GM23248 (cell line): ENCODE measurements around the gene ZNF831. TPM values are rescaled to one million over a fixed set of nuclear protein-coding genes. Genes with fewer than 3 reads are reported as not detected.

Experiments used
- DNase-seq: peaks from one replicate; pipeline ENCODE4 v3.0.0-alpha.2; 2015
- H2AFZ ChIP-seq: fragments of 200-600 bp; sonication (generic); 2 replicates; pipeline ENCODE4 v1.6.1; 2016; ENCODE audit warnings: antibody characterized with exemption
- H3F3A ChIP-seq: fragments of 200-600 bp; sonication (generic); 2 replicates; pipeline ENCODE4 v1.6.1; 2016; ENCODE audit warnings: mild to moderate bottlenecking, antibody characterized with exemption, mixed run types; ENCODE audit not compliant: insufficient read depth
- H3K27ac ChIP-seq: fragments of 200-600 bp; sonication (generic); 2 replicates; pipeline ENCODE4 v1.5.1; 2016; ENCODE audit warnings: mild to moderate bottlenecking
- H3K27me3 ChIP-seq: fragments of 200-600 bp; sonication (generic); replicated peaks from 2 replicates; pipeline ENCODE4 v1.6.1; 2016; ENCODE audit warnings: mild to moderate bottlenecking; ENCODE audit not compliant: insufficient read depth
- H3K36me3 ChIP-seq: fragments of 200-600 bp; sonication (generic); 2 replicates; pipeline ENCODE4 v1.6.1; 2016; ENCODE audit warnings: low read depth, mild to moderate bottlenecking
- H3K4me1 ChIP-seq: fragments of 200-600 bp; sonication (generic); 2 replicates; pipeline ENCODE4 v1.6.1; 2016; ENCODE audit warnings: mild to moderate bottlenecking; ENCODE audit not compliant: insufficient read depth
- H3K4me2 ChIP-seq: fragments of 200-600 bp; sonication (generic); one replicate; pipeline ENCODE4 v1.6.1; 2016; ENCODE audit warnings: mild to moderate bottlenecking; ENCODE audit not compliant: unreplicated experiment
- H3K4me3 ChIP-seq: fragments of 200-600 bp; sonication (generic); 2 replicates; pipeline ENCODE4 v1.5.1; 2016; ENCODE audit warnings: mild to moderate bottlenecking
- H3K79me2 ChIP-seq: fragments of 200-600 bp; sonication (generic); 2 replicates; pipeline ENCODE4 v1.6.1; 2016; ENCODE audit warnings: mild to moderate bottlenecking; ENCODE audit not compliant: insufficient read depth
- H3K9ac ChIP-seq: fragments of 200-600 bp; sonication (generic); 2 replicates; pipeline ENCODE4 v1.6.1; 2016; ENCODE audit warnings: mild to moderate bottlenecking
- H3K9me2 ChIP-seq: fragments of 200-600 bp; sonication (generic); 2 replicates; pipeline ENCODE4 v1.6.1; 2016; ENCODE audit warnings: mixed run types, mild to moderate bottlenecking, moderate library complexity; ENCODE audit not compliant: insufficient read depth
- H3K9me3 ChIP-seq: fragments of 200-600 bp; sonication (generic); one replicate; pipeline ENCODE4 v1.6.1; 2017; ENCODE audit warnings: low read depth
- H4K20me1 ChIP-seq: fragments of 200-600 bp; sonication (generic); 2 replicates; pipeline ENCODE4 v1.6.0; 2016; ENCODE audit not compliant: insufficient read depth
- EZH2 ChIP-seq: fragments of 200-600 bp; sonication (generic); IDR thresholded peaks from 2 replicates; pipeline ENCODE4 v1.6.1; 2018; ENCODE audit warnings: antibody characterized with exemption, mild to moderate bottlenecking; ENCODE audit not compliant: insufficient read depth, poor library complexity, severe bottlenecking
- EZH2phosphoT487 ChIP-seq: fragments of 200-600 bp; sonication (generic); IDR thresholded peaks from 2 replicates; pipeline ENCODE4 v1.6.1; 2018; ENCODE audit warnings: antibody characterized with exemption, moderate library complexity, mild to moderate bottlenecking, low read depth; ENCODE audit not compliant: insufficient read depth
- WGBS, 2 experiments: methylation state at CpG; one replicate each; pipeline ENCODE4 v1.1.6; 2015 to 2017; ENCODE audit warnings: low lambda C conversion rate in 2 of 2, low coverage in 1 of 2; ENCODE audit errors: missing lambda C conversion rate in 2 of 2; 5-methylcytosine and 5-hydroxymethylcytosine counted together
- in situ Hi-C: fragments of 300-500 bp; cut with MboI; formaldehyde crosslinking; loops from 2 replicates; pipeline ENCODE4 v1.15.0; 2020
- polyA plus RNA-seq: library from polyadenylated mRNA; unstranded; fragments of >200 nt; fragmentation: Nextera tagmentation; extraction: Ambion mirVana; gene quantifications from 2 replicates; pipeline ENCODE4 v1.2.1, GENCODE V29; 2016
- total RNA-seq: library from RNA; depleted of rRNA; stranded (reverse); fragments of >200 nt; shearing (Covaris generic); gene quantifications from 2 replicates; pipeline ENCODE4 v1.2.3, GENCODE V29; 2014

The ZNF831 gene
- total and polyA plus RNA-seq, 2 experiments from 2014 or later, result not detected

GRCh38 chr20:59175861-59176260 is 12.2 kb downstream of the ZNF831 start:
- no peaks in the 10 kb centered on the region for H3K4me1 ChIP-seq
- no peak overlapping the region for H3K27ac ChIP-seq
- no peak overlapping the region for H3K4me2 ChIP-seq
- TF ChIP-seq EZH2 (no peak), EZH2phosphoT487 (no peak)
- H3F3A ChIP-seq, result no peaks in the 10 kb centered on the region
- DNase-seq, result no peak
- no peak overlapping the region for H2AFZ ChIP-seq
- in situ Hi-C loops, result no loop called here
- no peaks in the 10 kb centered on the region for H3K36me3 ChIP-seq
- H3K79me2 ChIP-seq, result no peaks in the 10 kb centered on the region
- 29 to 40% methylated on average over 2 of the region's 2 CpGs for WGBS, 2 experiments
- no peaks in the 10 kb centered on the region for H3K9me2 ChIP-seq
- H3K9me3 ChIP-seq, result no peaks in the 10 kb centered on the region
- H3K4me3 ChIP-seq, result no peak overlapping the region
- no peaks in the 10 kb centered on the region for H4K20me1 ChIP-seq
- peaks cover 7% of the 10 kb centered on the region for H3K27me3 ChIP-seq
- no peak overlapping the region for H3K9ac ChIP-seq

GRCh38 chr20:59176812-59177211 is 13.2 kb downstream of the ZNF831 start:
- DNase-seq, result no peak
- H3K36me3 ChIP-seq, result no peaks in the 10 kb centered on the region
- in situ Hi-C loops, result no loop called here
- H3K4me1 ChIP-seq, result no peaks in the 10 kb centered on the region
- H3F3A ChIP-seq, result no peaks in the 10 kb centered on the region
- no peak overlapping the region for H3K4me3 ChIP-seq
- H3K27me3 ChIP-seq, result peaks cover 7% of the 10 kb centered on the region; the same call in 1 of the 2 replicates
- H3K9ac ChIP-seq, result no peak overlapping the region
- no peak overlapping the region for H3K27ac ChIP-seq
- no peaks in the 10 kb centered on the region for H4K20me1 ChIP-seq
- TF ChIP-seq EZH2phosphoT487 (no peak), EZH2 (no peak)
- no peaks in the 10 kb centered on the region for H3K79me2 ChIP-seq
- H3K9me2 ChIP-seq, result no peaks in the 10 kb centered on the region
- 41 to 43% methylated on average over 5 of the region's 5 CpGs for WGBS, 2 experiments
- H2AFZ ChIP-seq, result no peak overlapping the region
- H3K4me2 ChIP-seq, result no peak overlapping the region
- H3K9me3 ChIP-seq, result no peaks in the 10 kb centered on the region

- H4K20me1 ChIP-seq, result no peaks in the 10 kb centered on the region
- TF ChIP-seq EZH2, result no peak
- no peak overlapping the region for H2AFZ ChIP-seq
- no peaks in the 10 kb centered on the region for H3K9me3 ChIP-seq
- no peak overlapping the region for H3K4me3 ChIP-seq
- H3K36me3 ChIP-seq, result no peaks in the 10 kb centered on the region
- H3K27me3 ChIP-seq, result peaks cover 7% of the 10 kb centered on the region; the same call in 1 of the 2 replicates
- in situ Hi-C loops, result no loop called here
- DNase-seq, result no peak
- H3K27ac ChIP-seq, result no peak overlapping the region
- no peak overlapping the region for H3K9ac ChIP-seq
- no peaks in the 10 kb centered on the region for H3K4me1 ChIP-seq
- H3K9me2 ChIP-seq, result no peaks in the 10 kb centered on the region
- no peaks in the 10 kb centered on the region for H3F3A ChIP-seq
- no peak overlapping the region for H3K4me2 ChIP-seq
- 30 to 41% methylated on average over 13 of the region's 13 CpGs for WGBS, 2 experiments
- H3K79me2 ChIP-seq, result no peaks in the 10 kb centered on the region
These were observed 13.9 kb downstream of the ZNF831 start for GRCh38 chr20:59177266-59178250.

DNA sequence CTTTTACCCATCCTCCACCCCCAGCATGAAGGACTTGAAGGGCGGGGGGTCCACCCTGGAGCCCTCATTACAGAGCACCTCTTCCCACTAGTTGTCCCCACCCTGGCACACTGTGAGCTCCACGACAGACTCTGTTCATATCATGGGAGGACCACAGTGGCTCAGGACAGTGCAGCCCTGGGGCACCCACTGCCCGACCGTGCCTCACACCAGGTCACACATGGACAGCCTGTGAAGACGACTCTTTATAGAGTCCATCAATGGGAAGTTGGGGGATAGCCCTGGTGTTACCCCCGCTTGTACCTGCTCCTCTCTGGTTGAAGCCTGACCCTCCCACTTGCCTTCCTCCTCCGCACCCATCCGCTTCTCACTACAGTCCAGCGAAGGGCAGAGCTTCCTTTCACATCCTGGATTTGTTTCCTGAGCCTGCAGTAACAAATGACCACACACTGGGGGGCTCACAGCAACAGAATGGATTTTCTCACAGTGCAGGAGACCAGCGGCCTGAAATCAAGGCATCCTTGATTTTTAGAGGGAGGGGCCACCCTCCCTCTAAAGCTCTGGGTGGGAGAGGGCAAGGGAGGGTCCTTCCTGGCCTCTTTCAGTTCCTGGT is 15.5 kb downstream of the ZNF831 start:
- in situ Hi-C loops, result no loop called here
- H3K4me3 ChIP-seq, result no peak overlapping the region
- no peaks in the 10 kb centered on the region for H3K9me3 ChIP-seq
- no peaks in the 10 kb centered on the region for H3K79me2 ChIP-seq
- H4K20me1 ChIP-seq, result no peaks in the 10 kb centered on the region
- 33 to 48% methylated on average over 10 of the region's 10 CpGs for WGBS, 2 experiments
- TF ChIP-seq EZH2phosphoT487 (no peak), EZH2 (no peak)
- no peak overlapping the region for H3K9ac ChIP-seq
- peaks cover 7% of the 10 kb centered on the region; the same call in 1 of the 2 replicates for H3K27me3 ChIP-seq
- no peaks in the 10 kb centered on the region for H3F3A ChIP-seq
- H3K36me3 ChIP-seq, result no peaks in the 10 kb centered on the region
- no peaks in the 10 kb centered on the region for H3K9me2 ChIP-seq
- H2AFZ ChIP-seq, result no peak overlapping the region
- H3K4me2 ChIP-seq, result no peak overlapping the region
- no peaks in the 10 kb centered on the region for H3K4me1 ChIP-seq
- H3K27ac ChIP-seq, result no peak overlapping the region
- no peak for DNase-seq
